GM12878 (cell line): Measurements from ENCODE around the gene ADAMTS13. TPM values are rescaled to one million over a fixed set of nuclear protein-coding genes. Genes with fewer than 3 reads are reported as not detected.
A peak's percentile ranks its signal among the peaks of the same experiment; 100 is the strongest.

Experiments used
- CREM ChIP-seq: IDR thresholded peaks from 2 replicates; pipeline ENCODE4 v1.6.1; 2014; ENCODE audit warnings: antibody characterized with exemption, low read depth
- EED ChIP-seq: sonication (generic); IDR thresholded peaks from 2 replicates; pipeline ENCODE4 v1.6.1; 2016; ENCODE audit warnings: antibody characterized with exemption, low read depth
- FOXK2 ChIP-seq: fragments of 450-650 bp; IDR thresholded peaks from 2 replicates; pipeline ENCODE4 v1.6.1; 2017; ENCODE audit warnings: mild to moderate bottlenecking, moderate library complexity
- HDAC6 ChIP-seq: fragments of 200-600 bp; sonication (generic); IDR thresholded peaks from one replicate; pipeline ENCODE4 v1.8.0; 2017; ENCODE audit warnings: antibody characterized with exemption; ENCODE audit not compliant: unreplicated experiment
- JUNB ChIP-seq: IDR thresholded peaks from 2 replicates; pipeline ENCODE4 v1.6.1; 2016; ENCODE audit warnings: antibody characterized with exemption, mild to moderate bottlenecking
- PAX8 ChIP-seq: fragments of 450-650 bp; IDR thresholded peaks from 2 replicates; pipeline ENCODE4 v1.6.1; 2017; ENCODE audit warnings: mild to moderate bottlenecking, moderate library complexity
- RAD51 ChIP-seq: fragments of 450-650 bp; IDR thresholded peaks from 2 replicates; pipeline ENCODE4 v1.6.1; 2016; ENCODE audit warnings: moderate library complexity, mild to moderate bottlenecking, inconsistent platforms
- RB1 ChIP-seq: fragments of 450-650 bp; formaldehyde crosslinking; IDR thresholded peaks from 2 replicates; pipeline ENCODE4 v1.6.1; 2017; ENCODE audit warnings: mild to moderate bottlenecking, borderline replicate concordance
- SMAD5 ChIP-seq: IDR thresholded peaks from 2 replicates; pipeline ENCODE4 v1.6.1; 2016; ENCODE audit warnings: antibody characterized with exemption, low read depth
- SMC3 ChIP-seq: IDR thresholded peaks from 2 replicates; pipeline ENCODE4 v1.6.1; 2011; ENCODE audit warnings: low read length, improper control_type of control experiment, borderline replicate concordance
- SUZ12 ChIP-seq: fragments of 200-600 bp; sonication (generic); IDR thresholded peaks from one replicate; pipeline ENCODE4 v1.6.1; 2018; ENCODE audit warnings: antibody characterized with exemption, mild to moderate bottlenecking; ENCODE audit not compliant: unreplicated experiment
- TBL1XR1 ChIP-seq: IDR thresholded peaks from 2 replicates; pipeline ENCODE4 v1.6.1; 2012; ENCODE audit warnings: low read depth, low read length, improper control_type of control experiment
- TCF12 ChIP-seq: IDR thresholded peaks from 2 replicates; pipeline ENCODE4 v1.6.1; 2011; ENCODE audit warnings: low read depth, mild to moderate bottlenecking, low read length
- ZSCAN29 ChIP-seq: fragments of 450-650 bp; IDR thresholded peaks from 2 replicates; pipeline ENCODE4 v1.6.1; 2017; ENCODE audit warnings: mild to moderate bottlenecking, moderate library complexity
- polyA plus RNA-seq, 11 experiments: library from polyadenylated mRNA; depleted of rRNA in 4 of 11; unstranded in 6 of 11; stranded (reverse) in 5 of 11; fragments of >200 nt; fragmentation: Nextera tagmentation in 4 of 11; fragmentation: Illumina TruSeq in 1 of 11; extraction: Ambion mirVana in 4 of 11; extraction: Trizol in 1 of 11; gene quantifications; 1 replicate in 1 of 11; 2 replicates in 10 of 11; pipeline versions ENCODE4 v1.2.1 to v1.2.3, GENCODE V29; 2011 to 2016; ENCODE audit warnings: inconsistent platforms in 2 of 11, missing spikeins in 2 of 11, low read depth in 1 of 11
- total RNA-seq, 4 experiments: library from RNA; depleted of rRNA in 3 of 4; stranded (reverse); fragments of >200 nt in 3 of 4; fragmentation: Illumina TruSeq in 1 of 4; extraction: Trizol in 1 of 4; gene quantifications; 2 replicates each; pipeline versions ENCODE4 v1.2.1 to v1.2.3, GENCODE V29; 2013 to 2021
- TF ChIP-seq, protein P1 (sequence below): fragments of 150-350 bp; IDR thresholded peaks from 2 replicates; pipeline ENCODE4 v1.6.1; 2016; ENCODE audit warnings: low read depth, low read length
- TF ChIP-seq, protein P2 (sequence below): fragments of 450-650 bp; IDR thresholded peaks from 2 replicates; pipeline ENCODE4 v1.6.1; 2017; ENCODE audit warnings: mild to moderate bottlenecking, low read depth, inconsistent platforms; ENCODE audit not compliant: poor library complexity, severe bottlenecking
- TF ChIP-seq, protein P3 (sequence below): fragments of 450-650 bp; IDR thresholded peaks from 2 replicates; pipeline ENCODE4 v1.6.1; 2017; ENCODE audit warnings: mild to moderate bottlenecking, moderate library complexity
- TF ChIP-seq, protein P4 (sequence below): fragments of 450-650 bp; IDR thresholded peaks from 2 replicates; pipeline ENCODE4 v1.6.1; 2017; ENCODE audit warnings: low read depth, mild to moderate bottlenecking, moderate library complexity

ADAMTS13 gene
- total and polyA plus RNA-seq, 10 of the 15 experiments (the other 5 are each of a cell fraction or from before 2014, with no cell fraction given): 0.08 to 2.4 (median 0.28) TPM

DNA sequence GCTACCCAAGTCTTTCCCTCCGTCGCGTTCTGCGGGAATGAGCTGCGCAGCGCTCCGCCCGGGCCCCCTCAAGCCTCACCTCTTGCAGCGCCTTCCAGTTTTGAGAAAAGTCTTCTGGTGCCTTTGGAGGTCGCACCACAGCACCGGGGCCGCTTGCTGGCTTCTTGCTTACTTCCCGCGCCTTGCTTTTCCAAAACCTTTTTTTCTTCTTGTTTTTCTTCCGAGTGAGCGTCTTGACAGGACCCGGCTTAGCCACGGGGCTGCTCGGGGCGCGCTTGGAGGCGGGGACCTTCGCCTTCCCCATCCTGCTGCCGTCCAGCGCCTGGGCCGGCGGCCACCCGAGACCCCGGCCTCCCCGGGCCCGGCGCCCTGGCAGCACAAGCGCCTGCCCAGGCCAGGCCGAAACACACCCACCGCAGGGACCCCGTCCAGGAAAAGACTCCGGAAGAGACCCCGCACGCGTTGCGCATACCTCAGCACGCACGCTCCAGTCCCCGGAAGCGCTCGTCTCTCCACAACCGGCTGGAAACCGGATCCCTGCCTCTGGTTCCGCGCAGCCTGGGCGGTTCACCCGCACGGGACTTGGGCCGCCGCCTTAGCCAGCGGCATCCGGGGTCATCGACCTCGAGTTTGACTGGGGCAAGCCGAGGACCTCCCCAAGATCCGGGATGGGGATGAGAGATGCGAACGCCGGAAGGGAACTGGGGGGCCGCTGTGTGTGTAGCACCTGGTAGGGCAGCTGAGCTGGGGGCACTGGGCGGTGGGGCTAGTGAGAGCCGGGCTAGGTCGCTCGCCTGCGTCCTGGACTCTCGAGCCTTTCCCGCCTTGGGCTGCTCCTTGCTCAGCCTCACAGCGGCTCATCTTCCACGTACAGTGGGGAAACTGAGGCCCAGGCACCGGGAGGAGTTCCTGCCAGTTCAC lies 4.4 kb upstream of the ADAMTS13 start, which contains the start of gene REXO4 (continued):
- 0 out of 2 replicates have a peak, but pooled peaks have one; percentile 91 for TF ChIP-seq RB1
- TF ChIP-seq FOXK2: peak; percentile 71
- TF ChIP-seq, protein P1, sequence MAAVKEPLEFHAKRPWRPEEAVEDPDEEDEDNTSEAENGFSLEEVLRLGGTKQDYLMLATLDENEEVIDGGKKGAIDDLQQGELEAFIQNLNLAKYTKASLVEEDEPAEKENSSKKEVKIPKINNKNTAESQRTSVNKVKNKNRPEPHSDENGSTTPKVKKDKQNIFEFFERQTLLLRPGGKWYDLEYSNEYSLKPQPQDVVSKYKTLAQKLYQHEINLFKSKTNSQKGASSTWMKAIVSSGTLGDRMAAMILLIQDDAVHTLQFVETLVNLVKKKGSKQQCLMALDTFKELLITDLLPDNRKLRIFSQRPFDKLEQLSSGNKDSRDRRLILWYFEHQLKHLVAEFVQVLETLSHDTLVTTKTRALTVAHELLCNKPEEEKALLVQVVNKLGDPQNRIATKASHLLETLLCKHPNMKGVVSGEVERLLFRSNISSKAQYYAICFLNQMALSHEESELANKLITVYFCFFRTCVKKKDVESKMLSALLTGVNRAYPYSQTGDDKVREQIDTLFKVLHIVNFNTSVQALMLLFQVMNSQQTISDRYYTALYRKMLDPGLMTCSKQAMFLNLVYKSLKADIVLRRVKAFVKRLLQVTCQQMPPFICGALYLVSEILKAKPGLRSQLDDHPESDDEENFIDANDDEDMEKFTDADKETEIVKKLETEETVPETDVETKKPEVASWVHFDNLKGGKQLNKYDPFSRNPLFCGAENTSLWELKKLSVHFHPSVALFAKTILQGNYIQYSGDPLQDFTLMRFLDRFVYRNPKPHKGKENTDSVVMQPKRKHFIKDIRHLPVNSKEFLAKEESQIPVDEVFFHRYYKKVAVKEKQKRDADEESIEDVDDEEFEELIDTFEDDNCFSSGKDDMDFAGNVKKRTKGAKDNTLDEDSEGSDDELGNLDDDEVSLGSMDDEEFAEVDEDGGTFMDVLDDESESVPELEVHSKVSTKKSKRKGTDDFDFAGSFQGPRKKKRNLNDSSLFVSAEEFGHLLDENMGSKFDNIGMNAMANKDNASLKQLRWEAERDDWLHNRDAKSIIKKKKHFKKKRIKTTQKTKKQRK: no peak
- peak; percentile 51; the same call in 1 of the 2 replicates for TF ChIP-seq EED
- peak; percentile 90 for TF ChIP-seq ZSCAN29
- TF ChIP-seq SMC3: no peak
- peak; percentile 75 for TF ChIP-seq TBL1XR1
- TF ChIP-seq RAD51: no peak
- TF ChIP-seq SMAD5: peak; percentile 48; the same call in 1 of the 2 replicates
- no peak for TF ChIP-seq HDAC6
- no peak for TF ChIP-seq PAX8
- no peak; the same call in 1 of the 2 replicates for TF ChIP-seq JUNB
- TF ChIP-seq, protein P2, sequence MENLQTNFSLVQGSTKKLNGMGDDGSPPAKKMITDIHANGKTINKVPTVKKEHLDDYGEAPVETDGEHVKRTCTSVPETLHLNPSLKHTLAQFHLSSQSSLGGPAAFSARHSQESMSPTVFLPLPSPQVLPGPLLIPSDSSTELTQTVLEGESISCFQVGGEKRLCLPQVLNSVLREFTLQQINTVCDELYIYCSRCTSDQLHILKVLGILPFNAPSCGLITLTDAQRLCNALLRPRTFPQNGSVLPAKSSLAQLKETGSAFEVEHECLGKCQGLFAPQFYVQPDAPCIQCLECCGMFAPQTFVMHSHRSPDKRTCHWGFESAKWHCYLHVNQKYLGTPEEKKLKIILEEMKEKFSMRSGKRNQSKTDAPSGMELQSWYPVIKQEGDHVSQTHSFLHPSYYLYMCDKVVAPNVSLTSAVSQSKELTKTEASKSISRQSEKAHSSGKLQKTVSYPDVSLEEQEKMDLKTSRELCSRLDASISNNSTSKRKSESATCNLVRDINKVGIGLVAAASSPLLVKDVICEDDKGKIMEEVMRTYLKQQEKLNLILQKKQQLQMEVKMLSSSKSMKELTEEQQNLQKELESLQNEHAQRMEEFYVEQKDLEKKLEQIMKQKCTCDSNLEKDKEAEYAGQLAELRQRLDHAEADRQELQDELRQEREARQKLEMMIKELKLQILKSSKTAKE: peak; percentile 38
- TF ChIP-seq TCF12: 0 out of 2 replicates have a peak, but pooled peaks have one; percentile 19
- TF ChIP-seq, protein P3, sequence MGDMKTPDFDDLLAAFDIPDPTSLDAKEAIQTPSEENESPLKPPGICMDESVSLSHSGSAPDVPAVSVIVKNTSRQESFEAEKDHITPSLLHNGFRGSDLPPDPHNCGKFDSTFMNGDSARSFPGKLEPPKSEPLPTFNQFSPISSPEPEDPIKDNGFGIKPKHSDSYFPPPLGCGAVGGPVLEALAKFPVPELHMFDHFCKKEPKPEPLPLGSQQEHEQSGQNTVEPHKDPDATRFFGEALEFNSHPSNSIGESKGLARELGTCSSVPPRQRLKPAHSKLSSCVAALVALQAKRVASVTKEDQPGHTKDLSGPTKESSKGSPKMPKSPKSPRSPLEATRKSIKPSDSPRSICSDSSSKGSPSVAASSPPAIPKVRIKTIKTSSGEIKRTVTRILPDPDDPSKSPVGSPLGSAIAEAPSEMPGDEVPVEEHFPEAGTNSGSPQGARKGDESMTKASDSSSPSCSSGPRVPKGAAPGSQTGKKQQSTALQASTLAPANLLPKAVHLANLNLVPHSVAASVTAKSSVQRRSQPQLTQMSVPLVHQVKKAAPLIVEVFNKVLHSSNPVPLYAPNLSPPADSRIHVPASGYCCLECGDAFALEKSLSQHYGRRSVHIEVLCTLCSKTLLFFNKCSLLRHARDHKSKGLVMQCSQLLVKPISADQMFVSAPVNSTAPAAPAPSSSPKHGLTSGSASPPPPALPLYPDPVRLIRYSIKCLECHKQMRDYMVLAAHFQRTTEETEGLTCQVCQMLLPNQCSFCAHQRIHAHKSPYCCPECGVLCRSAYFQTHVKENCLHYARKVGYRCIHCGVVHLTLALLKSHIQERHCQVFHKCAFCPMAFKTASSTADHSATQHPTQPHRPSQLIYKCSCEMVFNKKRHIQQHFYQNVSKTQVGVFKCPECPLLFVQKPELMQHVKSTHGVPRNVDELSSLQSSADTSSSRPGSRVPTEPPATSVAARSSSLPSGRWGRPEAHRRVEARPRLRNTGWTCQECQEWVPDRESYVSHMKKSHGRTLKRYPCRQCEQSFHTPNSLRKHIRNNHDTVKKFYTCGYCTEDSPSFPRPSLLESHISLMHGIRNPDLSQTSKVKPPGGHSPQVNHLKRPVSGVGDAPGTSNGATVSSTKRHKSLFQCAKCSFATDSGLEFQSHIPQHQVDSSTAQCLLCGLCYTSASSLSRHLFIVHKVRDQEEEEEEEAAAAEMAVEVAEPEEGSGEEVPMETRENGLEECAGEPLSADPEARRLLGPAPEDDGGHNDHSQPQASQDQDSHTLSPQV: 0 out of 2 replicates have a peak, but pooled peaks have one; percentile 61
- peak; percentile 71 for TF ChIP-seq CREM
- TF ChIP-seq SUZ12: no peak
- TF ChIP-seq, protein P4, sequence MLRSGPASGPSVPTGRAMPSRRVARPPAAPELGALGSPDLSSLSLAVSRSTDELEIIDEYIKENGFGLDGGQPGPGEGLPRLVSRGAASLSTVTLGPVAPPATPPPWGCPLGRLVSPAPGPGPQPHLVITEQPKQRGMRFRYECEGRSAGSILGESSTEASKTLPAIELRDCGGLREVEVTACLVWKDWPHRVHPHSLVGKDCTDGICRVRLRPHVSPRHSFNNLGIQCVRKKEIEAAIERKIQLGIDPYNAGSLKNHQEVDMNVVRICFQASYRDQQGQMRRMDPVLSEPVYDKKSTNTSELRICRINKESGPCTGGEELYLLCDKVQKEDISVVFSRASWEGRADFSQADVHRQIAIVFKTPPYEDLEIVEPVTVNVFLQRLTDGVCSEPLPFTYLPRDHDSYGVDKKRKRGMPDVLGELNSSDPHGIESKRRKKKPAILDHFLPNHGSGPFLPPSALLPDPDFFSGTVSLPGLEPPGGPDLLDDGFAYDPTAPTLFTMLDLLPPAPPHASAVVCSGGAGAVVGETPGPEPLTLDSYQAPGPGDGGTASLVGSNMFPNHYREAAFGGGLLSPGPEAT: peak; percentile 99
